ENCODE results near the gene BEST1. TPM values are rescaled to one million over a fixed set of nuclear protein-coding genes. Genes with fewer than 3 reads are reported as not detected.
A peak's percentile ranks its signal among the peaks of the same experiment; 100 is the strongest.

BEST1 gene
- total RNA-seq, 4 donors from 2014 or later: 0.08 to 2.7 (median 0.39) TPM

- DNase-seq: no peak
- TF ChIP-seq, protein P1, sequence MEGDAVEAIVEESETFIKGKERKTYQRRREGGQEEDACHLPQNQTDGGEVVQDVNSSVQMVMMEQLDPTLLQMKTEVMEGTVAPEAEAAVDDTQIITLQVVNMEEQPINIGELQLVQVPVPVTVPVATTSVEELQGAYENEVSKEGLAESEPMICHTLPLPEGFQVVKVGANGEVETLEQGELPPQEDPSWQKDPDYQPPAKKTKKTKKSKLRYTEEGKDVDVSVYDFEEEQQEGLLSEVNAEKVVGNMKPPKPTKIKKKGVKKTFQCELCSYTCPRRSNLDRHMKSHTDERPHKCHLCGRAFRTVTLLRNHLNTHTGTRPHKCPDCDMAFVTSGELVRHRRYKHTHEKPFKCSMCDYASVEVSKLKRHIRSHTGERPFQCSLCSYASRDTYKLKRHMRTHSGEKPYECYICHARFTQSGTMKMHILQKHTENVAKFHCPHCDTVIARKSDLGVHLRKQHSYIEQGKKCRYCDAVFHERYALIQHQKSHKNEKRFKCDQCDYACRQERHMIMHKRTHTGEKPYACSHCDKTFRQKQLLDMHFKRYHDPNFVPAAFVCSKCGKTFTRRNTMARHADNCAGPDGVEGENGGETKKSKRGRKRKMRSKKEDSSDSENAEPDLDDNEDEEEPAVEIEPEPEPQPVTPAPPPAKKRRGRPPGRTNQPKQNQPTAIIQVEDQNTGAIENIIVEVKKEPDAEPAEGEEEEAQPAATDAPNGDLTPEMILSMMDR (IDR thresholded peaks at IDR 0.05): no peak
- TF ChIP-seq POLR2A (IDR thresholded peaks at IDR 0.05): no peak
- H3K4me1 ChIP-seq: peaks cover 20 to 61% (median 45%) of the 10 kb centered on the region in 3 donors
- WGBS, 2 donors: 77 to 96% methylated on average over 5 of the region's 6 CpGs
- no peak overlapping the region for H3K27ac ChIP-seq
- H3K36me3 ChIP-seq: peaks cover 9 to 32% (median 14%) of the 10 kb centered on the region in 3 donors
- no peak overlapping the region for H3K4me3 ChIP-seq
- peaks cover 0 to 19% (median 0%) of the 10 kb centered on the region in 4 donors for H3K27me3 ChIP-seq
- H3K9me3 ChIP-seq: no peaks in the 10 kb centered on the region
- intact Hi-C loops (cut with DNase I): no loop called here
Measured at GRCh38 chr11:61959678-61960077, 9.5 kb downstream of the BEST1 start.

DNA sequence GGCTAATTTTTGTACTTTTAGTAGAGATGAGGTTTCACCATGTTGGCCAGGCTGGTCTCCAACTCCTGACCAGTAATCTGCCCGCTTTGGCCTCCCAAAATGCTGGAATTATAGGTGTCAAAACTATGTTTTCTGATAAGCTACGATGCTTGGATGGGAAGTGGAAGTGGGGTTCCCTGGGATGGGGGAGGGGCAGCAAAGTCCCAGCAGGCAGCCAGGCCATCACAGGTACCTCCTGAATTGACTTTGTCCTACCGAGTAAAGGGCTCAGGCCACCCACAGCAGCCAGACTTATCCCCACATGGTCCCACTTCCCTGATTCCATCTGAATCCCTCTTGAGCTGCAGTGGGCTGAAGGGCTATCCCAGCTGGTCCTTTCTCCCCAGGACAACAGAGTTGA lies 10.4 kb downstream of the BEST1 start:
- 81 to 84% methylated on average over 3 of the region's 3 CpGs for WGBS, 2 donors
- Histone ChIP-seq H3K36me3 (peaks cover 14 to 40% (median 22%) of the 10 kb centered on the region in 3 donors), H3K4me1 (peaks cover 21 to 61% (median 44%) of the 10 kb centered on the region in 3 donors), H3K4me3 (no peak overlapping the region), H3K9me3 (no peaks in the 10 kb centered on the region), H3K27ac (peak overlapping the region in 3 of 4 donors; percentile 94 to 99 (median 98)), H3K27me3 (peaks cover 0 to 11% (median 0%) of the 10 kb centered on the region in 4 donors)
- intact Hi-C loops (cut with DNase I): no loop called here
- TF ChIP-seq, protein P1 (IDR thresholded peaks at IDR 0.05): no peak
- no peak for TF ChIP-seq POLR2A (IDR thresholded peaks at IDR 0.05)
- DNase-seq: no peak

DNA sequence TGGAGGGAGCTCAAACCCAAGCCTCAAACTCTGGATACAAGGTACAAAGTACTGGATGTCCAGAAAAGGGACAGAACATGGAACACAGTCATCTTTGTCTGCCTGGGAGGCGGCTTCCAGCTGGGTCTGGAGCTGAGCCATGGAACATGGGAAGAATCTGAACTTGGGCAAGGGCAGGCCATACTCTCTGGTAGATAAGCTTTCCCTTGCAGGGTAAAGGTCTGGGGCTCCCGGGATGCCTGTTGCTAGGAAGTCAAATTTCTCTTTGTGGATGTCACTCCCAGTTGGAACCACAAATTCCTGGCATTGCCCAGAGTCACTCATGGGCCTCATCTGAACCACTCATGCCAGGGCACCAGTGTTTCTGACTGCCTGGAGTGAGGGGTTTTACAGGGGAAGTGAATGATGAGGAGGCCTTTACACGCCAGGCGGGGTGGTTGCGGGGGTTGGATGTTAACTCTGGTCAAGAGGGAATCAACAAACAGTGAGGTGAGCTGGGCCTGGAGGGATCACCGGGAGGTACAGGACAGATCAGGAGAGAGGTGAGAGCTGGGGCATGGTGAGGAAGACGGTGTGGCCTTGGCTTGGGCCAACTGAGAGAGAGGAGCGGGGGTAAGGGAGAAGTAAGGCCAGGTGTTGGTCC lies 11.5 kb downstream of the BEST1 start:
- Histone ChIP-seq H3K4me3 (no peak overlapping the region), H3K27me3 (no peaks in the 10 kb centered on the region), H3K27ac (peak overlapping the region in 3 of 4 donors; percentile 94 to 99 (median 98)), H3K36me3 (peaks cover 14 to 44% (median 24%) of the 10 kb centered on the region in 3 donors), H3K9me3 (no peaks in the 10 kb centered on the region), H3K4me1 (peaks cover 18 to 61% (median 40%) of the 10 kb centered on the region in 3 donors)
- intact Hi-C loops (cut with DNase I): no loop called here
- no peak for DNase-seq
- 87 to 93% methylated on average over 8 of the region's 8 CpGs for WGBS, 2 donors
- TF ChIP-seq, protein P1 (IDR thresholded peaks at IDR 0.05): no peak
- TF ChIP-seq POLR2A (IDR thresholded peaks at IDR 0.05): no peak

- TF ChIP-seq POLR2A (IDR thresholded peaks at IDR 0.05): no peak
- TF ChIP-seq, protein P1 (IDR thresholded peaks at IDR 0.05): no peak
- H3K4me1 ChIP-seq: peaks cover 18 to 61% (median 40%) of the 10 kb centered on the region in 3 donors
- no peaks in the 10 kb centered on the region for H3K27me3 ChIP-seq
- peaks cover 14 to 44% (median 24%) of the 10 kb centered on the region in 3 donors for H3K36me3 ChIP-seq
- WGBS, 2 donors: 66 to 75% methylated on average over 7 to 8 of the region's 12 CpGs
- intact Hi-C loops (cut with DNase I): no loop called here
- no peak overlapping the region for H3K4me3 ChIP-seq
- no peaks in the 10 kb centered on the region for H3K9me3 ChIP-seq
- DNase-seq: no peak
- H3K27ac ChIP-seq: peak overlapping the region; percentile 13 to 99 (median 96)
Measured at GRCh38 chr11:61962213-61963015, 12.3 kb downstream of the BEST1 start.

DNA sequence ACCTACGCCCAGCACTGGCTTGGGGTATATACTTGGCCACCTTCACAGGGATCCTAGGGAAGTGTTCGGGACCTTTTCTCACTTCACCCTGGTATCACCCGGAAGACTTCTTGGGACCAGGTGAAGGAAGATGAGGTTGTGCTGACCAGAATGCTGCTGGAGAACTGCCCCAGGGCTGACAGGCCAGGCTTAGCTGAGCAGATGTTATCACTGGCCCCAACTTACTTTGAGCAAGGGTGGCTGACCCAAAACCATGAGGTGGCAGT lies 12.8 kb downstream of the BEST1 start:
- WGBS, 2 donors: 100% methylated on average over 2 of the region's 3 CpGs; no CpG with 5 or more reads in 1 of the 2 donors
- intact Hi-C loops (cut with DNase I): no loop called here
- peak overlapping the region; percentile 3 to 99 (median 96) for H3K27ac ChIP-seq
- H3K36me3 ChIP-seq: peaks cover 14 to 43% (median 24%) of the 10 kb centered on the region in 3 donors
- no peaks in the 10 kb centered on the region for H3K27me3 ChIP-seq
- H3K9me3 ChIP-seq: no peaks in the 10 kb centered on the region
- peaks cover 18 to 63% (median 40%) of the 10 kb centered on the region in 3 donors for H3K4me1 ChIP-seq
- no peak for TF ChIP-seq POLR2A (IDR thresholded peaks at IDR 0.05)
- TF ChIP-seq, protein P1 (IDR thresholded peaks at IDR 0.05): no peak
- H3K4me3 ChIP-seq: peak overlapping the region in 2 of 4 donors; percentile 1 to 78
- DNase-seq: no peak

All from esophagus squamous epithelium (tissue), 5 donors.